Glutamatergic neuron (in vitro differentiated cells): Measurements from ENCODE around the gene FSTL4. TPM values are rescaled to one million over a fixed set of nuclear protein-coding genes. Genes with fewer than 3 reads are reported as not detected.

Experiments used
- DNase-seq: peaks from one replicate; pipeline ENCODE4 v3.0.0; 2022
- H3K27ac Mint-ChIP-seq: one replicate; pipeline ENCODE4 v1.8.0; 2020; ENCODE audit warnings: mild to moderate bottlenecking, mixed read lengths, inconsistent platforms; ENCODE audit not compliant: unreplicated experiment
- H3K27me3 Mint-ChIP-seq: one replicate; pipeline ENCODE4 v1.8.0; 2020; ENCODE audit warnings: mild to moderate bottlenecking, moderate library complexity, mixed read lengths, inconsistent platforms; ENCODE audit not compliant: unreplicated experiment
- H3K36me3 Mint-ChIP-seq: one replicate; pipeline ENCODE4 v1.8.0; 2020; ENCODE audit warnings: mild to moderate bottlenecking, mixed read lengths, inconsistent platforms; ENCODE audit not compliant: unreplicated experiment
- H3K4me1 Mint-ChIP-seq: one replicate; pipeline ENCODE4 v1.8.0; 2020; ENCODE audit warnings: mild to moderate bottlenecking, low read depth, mixed read lengths, inconsistent platforms; ENCODE audit not compliant: unreplicated experiment
- H3K4me3 Mint-ChIP-seq: one replicate; pipeline ENCODE4 v1.8.0; 2020; ENCODE audit warnings: mild to moderate bottlenecking, mixed read lengths, inconsistent platforms; ENCODE audit not compliant: unreplicated experiment
- H3K9me3 Mint-ChIP-seq: one replicate; pipeline ENCODE4 v1.8.0; 2020; ENCODE audit warnings: mild to moderate bottlenecking, moderate library complexity, mixed read lengths, inconsistent platforms; ENCODE audit not compliant: unreplicated experiment
- total RNA-seq: library from RNA; stranded (reverse); fragmentation: NEBNext Ultra II Directional; extraction: Animal tissue kit (Norgen Biotek cat#: 25700); gene quantifications from one replicate; pipeline ENCODE4 v1.2.1, GENCODE V29; 2021; ENCODE audit not compliant: unreplicated experiment
- TF ChIP-seq, protein P1 (sequence below): fragments of 200-600 bp; sonication (generic); IDR thresholded peaks from one replicate; pipeline ENCODE4 v1.5.0; 2021; ENCODE audit not compliant: partially characterized antibody, unreplicated experiment

The FSTL4 gene
- total RNA-seq, 1 donor from 2014 or later, result 29.0 TPM

DNA sequence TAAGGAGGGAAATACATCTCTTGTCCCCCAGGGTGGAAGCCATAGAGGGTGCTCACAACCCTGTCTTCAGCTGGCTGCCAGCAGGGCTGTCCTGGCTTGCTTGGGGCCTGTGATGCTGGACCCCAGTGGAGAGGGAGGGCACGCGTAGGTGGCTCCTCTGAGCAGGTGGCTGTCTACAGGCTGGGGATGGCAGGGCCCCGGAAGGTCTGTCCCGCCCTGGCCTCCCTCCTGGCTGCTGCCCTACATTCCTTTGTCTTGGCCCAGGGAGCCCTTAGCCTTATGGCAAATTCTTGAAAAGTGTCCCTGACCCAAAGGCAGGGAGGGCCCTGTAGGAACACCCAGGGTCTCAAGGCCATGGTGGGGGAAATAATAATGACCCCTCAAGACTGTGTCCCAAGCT lies 336.2 kb downstream of the FSTL4 start:
- Mint-ChIP-seq H3K4me3 (no peak overlapping the region), H3K4me1 (peaks cover 3% of the 10 kb centered on the region), H3K27me3 (peaks cover 3% of the 10 kb centered on the region), H3K27ac (no peak overlapping the region), H3K9me3 (peaks cover 11% of the 10 kb centered on the region), H3K36me3 (peaks cover 6% of the 10 kb centered on the region)
- TF ChIP-seq, protein P1, sequence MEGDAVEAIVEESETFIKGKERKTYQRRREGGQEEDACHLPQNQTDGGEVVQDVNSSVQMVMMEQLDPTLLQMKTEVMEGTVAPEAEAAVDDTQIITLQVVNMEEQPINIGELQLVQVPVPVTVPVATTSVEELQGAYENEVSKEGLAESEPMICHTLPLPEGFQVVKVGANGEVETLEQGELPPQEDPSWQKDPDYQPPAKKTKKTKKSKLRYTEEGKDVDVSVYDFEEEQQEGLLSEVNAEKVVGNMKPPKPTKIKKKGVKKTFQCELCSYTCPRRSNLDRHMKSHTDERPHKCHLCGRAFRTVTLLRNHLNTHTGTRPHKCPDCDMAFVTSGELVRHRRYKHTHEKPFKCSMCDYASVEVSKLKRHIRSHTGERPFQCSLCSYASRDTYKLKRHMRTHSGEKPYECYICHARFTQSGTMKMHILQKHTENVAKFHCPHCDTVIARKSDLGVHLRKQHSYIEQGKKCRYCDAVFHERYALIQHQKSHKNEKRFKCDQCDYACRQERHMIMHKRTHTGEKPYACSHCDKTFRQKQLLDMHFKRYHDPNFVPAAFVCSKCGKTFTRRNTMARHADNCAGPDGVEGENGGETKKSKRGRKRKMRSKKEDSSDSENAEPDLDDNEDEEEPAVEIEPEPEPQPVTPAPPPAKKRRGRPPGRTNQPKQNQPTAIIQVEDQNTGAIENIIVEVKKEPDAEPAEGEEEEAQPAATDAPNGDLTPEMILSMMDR, result no peak
- DNase-seq, result no peak

DNA sequence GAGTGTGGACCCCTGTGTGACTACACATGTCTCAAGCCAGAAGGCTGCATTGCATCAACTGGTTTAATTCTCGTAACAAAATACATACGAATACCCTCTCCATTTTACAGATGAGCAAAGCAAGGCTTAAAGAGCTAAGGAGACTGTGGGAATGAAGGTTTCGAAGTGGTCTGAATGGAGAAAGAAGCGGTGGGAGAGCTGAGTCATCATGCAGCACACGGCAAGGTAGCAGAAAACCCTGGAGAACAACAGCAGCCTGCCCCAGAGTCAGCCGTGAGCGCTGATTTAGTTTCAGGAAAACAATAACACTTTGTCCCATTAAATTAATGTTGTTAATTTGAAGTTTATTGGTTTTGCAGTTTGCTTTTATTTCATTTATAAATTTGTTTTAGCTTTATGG lies 336.7 kb downstream of the FSTL4 start:
- DNase-seq, result no peak
- H3K36me3 Mint-ChIP-seq, result peaks cover 6% of the 10 kb centered on the region
- peaks cover 8% of the 10 kb centered on the region for H3K9me3 Mint-ChIP-seq
- peaks cover 3% of the 10 kb centered on the region for H3K4me1 Mint-ChIP-seq
- no peak overlapping the region for H3K27ac Mint-ChIP-seq
- H3K27me3 Mint-ChIP-seq, result peaks cover 2% of the 10 kb centered on the region
- no peak overlapping the region for H3K4me3 Mint-ChIP-seq
- TF ChIP-seq, protein P1, result no peak

DNA sequence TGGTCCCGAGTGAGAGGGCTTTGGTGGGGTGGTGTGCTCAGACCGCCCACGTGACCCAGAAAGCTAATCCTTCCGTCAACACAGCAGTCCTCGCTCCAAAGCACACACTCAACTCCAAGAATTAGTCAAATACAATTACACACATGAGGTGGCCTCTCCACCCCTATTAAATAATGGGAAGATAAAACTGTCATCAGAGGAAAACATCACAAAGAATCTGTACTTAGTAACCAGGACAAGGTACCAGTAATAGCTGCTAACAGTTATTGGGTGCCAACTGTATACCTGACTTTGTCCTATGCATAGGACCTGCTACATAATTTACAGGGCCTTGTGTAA lies 337.8 kb downstream of the FSTL4 start:
- TF ChIP-seq, protein P1, result no peak
- peaks cover 2% of the 10 kb centered on the region for H3K36me3 Mint-ChIP-seq
- peaks cover 2% of the 10 kb centered on the region for H3K27me3 Mint-ChIP-seq
- H3K27ac Mint-ChIP-seq, result no peak overlapping the region
- H3K4me1 Mint-ChIP-seq, result peaks cover 3% of the 10 kb centered on the region
- no peak overlapping the region for H3K4me3 Mint-ChIP-seq
- DNase-seq, result no peak
- H3K9me3 Mint-ChIP-seq, result peaks cover 4% of the 10 kb centered on the region

DNA sequence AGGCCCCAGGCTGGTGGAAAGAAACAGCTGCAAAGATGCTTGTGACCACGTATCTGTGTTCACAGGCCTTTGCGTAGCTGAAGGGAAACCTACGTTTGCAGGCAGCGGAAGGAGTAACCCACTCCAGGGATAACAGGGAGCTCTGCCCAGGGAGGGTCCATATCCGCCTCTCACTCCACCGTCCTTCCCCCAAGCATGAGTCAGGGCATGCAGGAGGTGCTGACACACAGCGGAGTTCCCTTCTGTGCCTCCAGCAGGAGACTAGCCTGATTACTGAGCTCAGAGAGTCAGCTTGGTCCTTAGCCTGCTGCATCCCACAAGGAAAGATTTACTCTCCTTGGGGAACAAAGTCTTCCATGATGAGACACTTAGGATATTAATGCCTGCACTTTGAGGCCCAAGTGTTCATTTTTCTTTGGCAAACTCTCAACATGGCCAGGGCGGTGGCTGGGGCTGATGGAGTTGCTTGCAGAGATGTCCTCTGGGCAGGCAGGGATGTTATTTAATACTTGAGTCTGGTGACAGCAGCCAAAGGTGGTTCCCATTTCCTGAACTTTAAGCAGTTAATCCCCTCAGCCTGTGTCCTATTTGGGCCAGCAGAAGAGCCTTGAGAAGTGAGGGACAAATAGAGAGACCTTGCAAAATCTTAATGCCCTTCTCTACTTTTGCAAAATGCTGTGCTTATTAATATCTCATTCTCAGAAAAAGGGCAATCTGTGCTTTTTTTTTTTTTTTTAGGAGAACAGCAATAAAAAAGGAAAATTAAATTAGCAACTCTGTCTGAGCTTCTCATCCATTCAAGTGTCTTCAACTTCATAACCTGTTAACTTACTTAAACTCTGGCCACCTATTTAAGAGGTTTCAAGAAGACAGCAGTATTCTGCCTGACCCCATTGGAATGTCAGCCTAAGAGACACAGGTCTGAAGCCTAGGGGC lies 338.4 kb downstream of the FSTL4 start:
- Mint-ChIP-seq H3K4me3 (no peak overlapping the region), H3K27me3 (peaks cover 2% of the 10 kb centered on the region), H3K9me3 (peaks cover 6% of the 10 kb centered on the region), H3K27ac (no peak overlapping the region), H3K36me3 (no peaks in the 10 kb centered on the region), H3K4me1 (peaks cover 3% of the 10 kb centered on the region)
- TF ChIP-seq, protein P1, result no peak
- no peak for DNase-seq

DNA sequence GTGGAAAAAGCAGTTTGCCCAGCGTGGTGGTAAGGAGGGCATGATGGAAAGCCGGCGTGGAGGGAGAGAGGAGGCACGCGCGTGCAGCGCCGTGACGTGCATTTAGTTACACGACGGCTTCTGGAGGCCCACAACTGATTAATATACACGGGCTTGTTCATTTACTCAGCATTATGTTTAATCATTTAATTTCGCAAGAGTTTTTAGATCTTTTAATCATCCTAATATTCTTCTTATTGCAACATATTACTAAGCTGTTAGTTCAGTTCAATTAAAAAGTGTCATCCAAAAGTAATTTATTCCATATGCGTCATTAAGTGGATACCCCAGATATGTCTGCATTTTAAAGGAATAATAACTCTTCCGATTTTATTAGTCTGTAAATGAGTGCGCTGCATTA lies 340.0 kb downstream of the FSTL4 start:
- Mint-ChIP-seq H3K4me3 (no peak overlapping the region), H3K4me1 (peaks cover 3% of the 10 kb centered on the region), H3K9me3 (peaks cover 6% of the 10 kb centered on the region), H3K27ac (no peak overlapping the region), H3K27me3 (peaks cover 4% of the 10 kb centered on the region), H3K36me3 (peaks cover 3% of the 10 kb centered on the region)
- TF ChIP-seq, protein P1, result no peak
- DNase-seq, result no peak
